ENCODE data around the gene SHROOM3. TPM values are rescaled to one million over a fixed set of nuclear protein-coding genes. Genes with fewer than 3 reads are reported as not detected.

Gene SHROOM3
- total RNA-seq, 1 donor from 2014 or later: 6.9 TPM

DNA sequence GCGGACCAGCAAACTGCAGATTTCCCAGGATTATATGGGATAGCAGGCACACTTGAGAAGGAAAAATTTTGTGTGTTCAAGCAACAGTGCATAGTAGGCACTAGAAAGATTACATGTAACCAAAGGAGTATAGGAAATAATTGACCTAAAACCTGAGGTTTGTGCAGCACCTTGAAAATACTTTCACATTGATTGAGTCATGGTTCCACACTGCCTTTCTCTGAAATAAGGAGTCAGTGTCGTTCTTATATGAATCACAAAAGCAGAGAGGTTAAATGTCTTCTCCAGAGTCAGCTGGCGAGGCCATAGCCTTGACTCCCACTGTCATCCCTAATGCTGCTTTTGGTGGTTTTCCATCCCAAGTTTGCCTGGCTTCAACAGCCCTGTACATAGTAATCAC, 324.0 kb downstream of the SHROOM3 start:
- peaks cover 12% of the 10 kb centered on the region for H3K4me1 ChIP-seq
- no peaks in the 10 kb centered on the region for H3K9me3 ChIP-seq
- H3K27ac ChIP-seq: no peak overlapping the region
- no peaks in the 10 kb centered on the region for H3K27me3 ChIP-seq
- intact Hi-C loops (cut with DNase I): loop anchor here (10.0 kb wide), 1 partner anchor 244 kb away; no protein-coding TSS in a partner anchor
- TF ChIP-seq, protein P1, sequence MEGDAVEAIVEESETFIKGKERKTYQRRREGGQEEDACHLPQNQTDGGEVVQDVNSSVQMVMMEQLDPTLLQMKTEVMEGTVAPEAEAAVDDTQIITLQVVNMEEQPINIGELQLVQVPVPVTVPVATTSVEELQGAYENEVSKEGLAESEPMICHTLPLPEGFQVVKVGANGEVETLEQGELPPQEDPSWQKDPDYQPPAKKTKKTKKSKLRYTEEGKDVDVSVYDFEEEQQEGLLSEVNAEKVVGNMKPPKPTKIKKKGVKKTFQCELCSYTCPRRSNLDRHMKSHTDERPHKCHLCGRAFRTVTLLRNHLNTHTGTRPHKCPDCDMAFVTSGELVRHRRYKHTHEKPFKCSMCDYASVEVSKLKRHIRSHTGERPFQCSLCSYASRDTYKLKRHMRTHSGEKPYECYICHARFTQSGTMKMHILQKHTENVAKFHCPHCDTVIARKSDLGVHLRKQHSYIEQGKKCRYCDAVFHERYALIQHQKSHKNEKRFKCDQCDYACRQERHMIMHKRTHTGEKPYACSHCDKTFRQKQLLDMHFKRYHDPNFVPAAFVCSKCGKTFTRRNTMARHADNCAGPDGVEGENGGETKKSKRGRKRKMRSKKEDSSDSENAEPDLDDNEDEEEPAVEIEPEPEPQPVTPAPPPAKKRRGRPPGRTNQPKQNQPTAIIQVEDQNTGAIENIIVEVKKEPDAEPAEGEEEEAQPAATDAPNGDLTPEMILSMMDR (IDR thresholded peaks at IDR 0.05): no peak
- no peak for TF ChIP-seq POLR2AphosphoS5 (IDR thresholded peaks at IDR 0.05; ENCODE audit: insufficient read depth in 1 of 2, low read depth in 1 of 2)
- TF ChIP-seq POLR2A (IDR thresholded peaks at IDR 0.05): no peak
- H3K36me3 ChIP-seq: no peaks in the 10 kb centered on the region
- no peak for DNase-seq (ENCODE audit: extremely low spot score in 2 of 2)
- no peak overlapping the region for H3K4me3 ChIP-seq

DNA sequence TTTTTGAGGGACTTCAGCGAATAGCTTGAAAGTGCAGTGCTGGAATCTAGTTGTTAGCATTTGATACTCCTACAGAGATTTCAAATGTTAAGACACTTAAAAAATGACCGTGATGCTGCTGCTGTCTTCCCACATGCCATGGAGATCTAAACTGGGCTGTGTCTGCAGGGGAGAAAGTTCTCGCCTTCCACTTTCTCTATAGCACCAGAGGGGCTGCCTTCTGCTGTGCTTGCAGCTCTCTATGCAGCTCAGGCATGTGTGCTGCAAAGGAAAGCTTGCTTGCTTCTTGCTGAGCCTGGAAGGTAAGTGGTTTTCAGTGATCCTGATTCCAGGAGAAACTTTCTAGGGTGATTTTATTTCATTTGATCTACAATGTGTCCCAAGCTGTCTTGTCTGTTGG, 325.2 kb downstream of the SHROOM3 start:
- no peak for DNase-seq (ENCODE audit: extremely low spot score in 2 of 2)
- H3K4me3 ChIP-seq: no peak overlapping the region
- H3K27ac ChIP-seq: no peak overlapping the region
- H3K9me3 ChIP-seq: no peaks in the 10 kb centered on the region
- no peak for TF ChIP-seq POLR2AphosphoS5 (IDR thresholded peaks at IDR 0.05; ENCODE audit: insufficient read depth in 1 of 2, low read depth in 1 of 2)
- TF ChIP-seq, protein P1 (IDR thresholded peaks at IDR 0.05): no peak
- TF ChIP-seq POLR2A (IDR thresholded peaks at IDR 0.05): no peak
- H3K27me3 ChIP-seq: no peaks in the 10 kb centered on the region
- H3K36me3 ChIP-seq: no peaks in the 10 kb centered on the region
- peaks cover 6% of the 10 kb centered on the region for H3K4me1 ChIP-seq
- intact Hi-C loops (cut with DNase I): no loop called here

DNA sequence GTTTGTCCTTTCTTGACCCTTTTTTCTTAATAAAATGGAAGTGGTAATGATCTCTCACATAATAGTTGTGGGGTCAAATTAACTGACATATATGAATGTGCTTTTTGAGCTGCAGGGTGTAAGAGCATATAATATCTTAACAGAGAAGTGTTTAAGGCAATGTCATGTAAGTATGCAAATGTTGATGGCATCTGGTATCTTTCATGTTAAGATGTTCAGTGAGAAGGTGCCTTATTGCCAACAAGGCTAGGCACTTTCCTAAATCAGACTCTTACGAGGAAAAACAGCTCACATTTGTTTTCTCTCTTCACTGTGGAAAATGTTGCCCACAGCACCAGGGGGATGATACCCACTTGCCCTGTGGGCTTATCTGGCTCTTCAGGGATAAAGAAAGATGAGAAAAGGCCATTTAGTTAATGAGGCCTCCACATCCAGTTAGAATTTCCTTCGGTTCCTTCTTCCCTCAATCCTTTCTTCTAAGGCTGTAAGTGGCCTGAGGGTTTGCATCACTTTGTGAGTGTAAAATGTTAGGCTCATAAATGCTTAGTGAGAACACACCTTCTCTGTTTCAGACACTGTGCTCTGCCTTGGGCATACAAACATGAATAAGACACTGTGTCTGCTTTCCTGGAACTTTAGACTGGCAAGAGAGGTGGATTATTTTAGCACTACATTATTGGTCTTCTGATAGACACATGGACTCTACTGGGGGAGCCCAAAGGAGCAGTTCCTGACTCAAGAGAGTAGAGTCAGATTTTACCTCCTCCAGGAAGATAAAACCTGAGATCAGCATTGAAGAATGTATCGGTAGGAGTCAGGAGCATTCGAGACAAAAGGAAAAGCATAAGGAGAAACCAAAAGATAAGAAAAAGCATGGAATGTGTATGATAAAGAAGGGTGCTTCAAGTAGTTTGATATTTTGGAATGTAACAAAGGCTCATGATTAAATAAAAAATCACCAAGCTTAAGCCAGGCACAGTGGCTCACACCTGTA, 327.4 kb downstream of the SHROOM3 start:
- Histone ChIP-seq H3K27me3 (no peaks in the 10 kb centered on the region), H3K4me3 (no peak overlapping the region), H3K36me3 (no peaks in the 10 kb centered on the region), H3K27ac (no peak overlapping the region), H3K9me3 (no peaks in the 10 kb centered on the region), H3K4me1 (peaks cover under 1% of the 10 kb centered on the region)
- TF ChIP-seq POLR2A (IDR thresholded peaks at IDR 0.05) (no peak), POLR2AphosphoS5 (IDR thresholded peaks at IDR 0.05; ENCODE audit: insufficient read depth in 1 of 2, low read depth in 1 of 2) (no peak)
- TF ChIP-seq, protein P1 (IDR thresholded peaks at IDR 0.05): no peak
- DNase-seq (ENCODE audit: extremely low spot score in 2 of 2): no peak
- intact Hi-C loops (cut with DNase I): no loop called here

DNA sequence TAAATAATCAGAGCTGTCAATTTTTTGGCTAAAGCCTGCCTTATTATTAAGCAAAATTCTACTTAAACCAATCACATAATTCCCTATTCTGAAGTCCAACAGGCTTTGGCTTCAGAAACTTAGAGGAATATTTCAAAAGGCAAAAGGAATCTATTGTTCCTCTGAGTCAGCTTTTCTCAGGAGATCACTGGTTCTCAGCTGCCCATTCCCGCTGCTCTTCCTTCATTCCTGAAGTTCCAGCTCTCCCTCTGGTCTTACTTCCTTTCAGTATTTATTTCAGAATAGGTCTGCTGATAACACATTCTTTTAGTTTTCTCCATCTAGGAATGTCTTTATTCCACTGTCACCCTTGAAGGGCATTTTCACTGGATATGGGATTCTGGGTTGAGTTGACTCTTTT, 329.2 kb downstream of the SHROOM3 start:
- no peak for DNase-seq (ENCODE audit: extremely low spot score in 2 of 2)
- intact Hi-C loops (cut with DNase I): no loop called here
- Histone ChIP-seq H3K4me1 (no peaks in the 10 kb centered on the region), H3K27ac (no peak overlapping the region), H3K4me3 (no peak overlapping the region), H3K9me3 (no peaks in the 10 kb centered on the region), H3K27me3 (no peaks in the 10 kb centered on the region), H3K36me3 (no peaks in the 10 kb centered on the region)
- TF ChIP-seq POLR2A (IDR thresholded peaks at IDR 0.05) (no peak), POLR2AphosphoS5 (IDR thresholded peaks at IDR 0.05; ENCODE audit: insufficient read depth in 1 of 2, low read depth in 1 of 2) (no peak)
- TF ChIP-seq, protein P1 (IDR thresholded peaks at IDR 0.05): no peak
